Raji (cell line): ENCODE measurements around the gene PPP2R5D.

ENCODE experiments used
- POLR2A ChIP-seq: IDR thresholded peaks from 2 replicates; pipeline ENCODE4 v1.6.1; 2011; ENCODE audit warnings: low read depth, low read length, control low read depth; ENCODE audit not compliant: insufficient read depth

Gene PPP2R5D

DNA sequence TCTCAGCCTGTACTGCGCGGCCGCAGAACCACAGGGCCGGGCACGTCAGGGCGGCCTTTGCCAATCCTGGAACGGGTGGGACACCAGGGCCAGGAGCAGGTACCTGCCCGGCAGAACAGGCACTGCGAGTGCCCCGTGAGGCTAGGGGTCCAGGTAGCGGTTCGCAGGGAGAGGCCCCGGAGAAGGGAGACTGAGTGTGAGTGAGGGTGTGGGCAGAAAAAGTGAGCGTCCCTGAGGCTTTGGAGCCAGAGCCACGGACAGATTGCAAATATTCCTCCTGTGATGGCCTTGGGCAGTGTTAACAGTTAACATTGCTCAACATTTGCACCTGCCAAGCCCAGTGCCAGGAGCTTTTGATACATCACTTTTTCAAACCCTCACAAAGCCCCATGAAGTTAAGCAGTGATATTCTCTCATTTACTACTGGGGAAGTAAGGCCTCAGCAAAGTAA is 23.3 kb upstream of the PPP2R5D start:
- no peak for TF ChIP-seq POLR2A

DNA sequence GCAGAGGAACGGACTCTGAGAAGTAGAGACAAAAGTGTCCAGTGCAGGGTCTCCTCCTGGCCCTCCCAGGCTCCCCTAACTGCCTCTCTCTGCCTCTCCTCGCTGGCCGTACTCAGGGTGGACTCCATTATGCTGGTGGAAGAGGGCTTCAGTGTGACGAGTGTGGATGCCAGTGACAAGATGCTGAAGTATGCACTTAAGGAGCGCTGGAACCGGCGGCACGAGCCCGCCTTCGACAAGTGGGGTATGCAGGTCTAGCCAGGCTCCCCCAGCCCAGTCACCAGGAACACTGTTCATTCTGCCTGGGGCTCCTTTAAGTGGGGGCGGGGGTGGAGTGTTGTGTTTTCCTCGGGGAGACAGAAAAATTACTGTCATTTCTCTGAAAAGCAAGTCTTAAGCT is 22.3 kb upstream of the PPP2R5D start:
- no peak for TF ChIP-seq POLR2A

DNA sequence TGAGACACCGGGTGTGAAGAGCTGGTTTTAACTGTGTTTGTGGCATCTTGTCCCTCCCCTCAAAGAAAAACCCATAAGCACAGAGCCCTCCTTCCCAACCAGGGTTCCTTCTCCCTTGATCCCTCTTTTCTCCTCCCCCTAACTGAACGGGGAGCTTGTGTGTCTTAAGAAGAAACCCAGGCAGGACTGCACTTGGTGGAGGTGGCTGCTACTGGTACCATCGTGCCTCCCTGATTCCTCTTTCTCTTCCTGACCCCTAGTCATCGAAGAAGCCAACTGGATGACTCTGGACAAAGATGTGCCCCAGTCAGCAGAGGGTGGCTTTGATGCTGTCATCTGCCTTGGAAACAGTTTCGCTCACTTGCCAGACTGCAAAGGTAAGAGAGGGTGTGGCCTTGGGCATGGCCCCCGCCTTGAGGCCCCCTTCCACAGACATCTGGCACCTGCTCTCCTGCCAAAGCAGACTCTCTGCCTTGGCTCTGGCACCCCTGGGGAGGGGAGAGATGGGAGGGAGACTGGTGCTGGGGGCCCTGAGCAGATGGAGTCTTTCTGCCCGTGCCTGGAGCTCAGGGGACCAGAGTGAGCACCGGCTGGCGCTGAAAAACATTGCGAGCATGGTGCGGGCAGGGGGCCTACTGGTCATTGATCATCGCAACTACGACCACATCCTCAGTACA is 21.7 kb upstream of the PPP2R5D start:
- TF ChIP-seq POLR2A = no peak

DNA sequence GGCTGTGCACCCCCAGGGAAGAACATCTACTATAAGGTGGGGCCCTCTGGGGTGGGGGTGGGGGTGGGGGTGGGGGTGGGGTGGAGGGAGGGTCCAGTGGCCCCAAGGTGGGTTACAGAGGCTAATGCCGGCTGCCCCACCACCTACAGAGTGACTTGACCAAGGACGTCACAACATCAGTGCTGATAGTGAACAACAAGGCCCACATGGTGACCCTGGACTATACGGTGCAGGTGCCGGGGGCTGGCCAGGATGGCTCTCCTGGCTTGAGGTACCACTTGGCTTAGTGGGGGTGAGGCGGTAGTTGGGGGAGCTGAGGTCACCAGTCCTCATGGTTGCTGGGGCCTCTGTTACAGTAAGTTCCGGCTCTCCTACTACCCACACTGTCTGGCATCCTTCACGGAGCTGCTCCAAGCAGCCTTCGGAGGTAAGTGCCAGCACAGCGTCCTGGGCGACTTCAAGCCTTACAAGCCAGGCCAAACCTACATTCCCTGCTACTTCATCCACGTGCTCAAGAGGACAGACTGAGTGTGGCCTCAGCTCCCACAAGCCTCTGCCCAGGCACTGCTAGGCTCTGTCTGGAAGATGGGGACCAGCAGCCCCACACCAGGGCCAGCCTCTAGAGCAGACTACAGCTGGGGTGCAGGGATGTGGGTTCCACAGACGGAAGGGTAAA is 21.1 kb upstream of the PPP2R5D start:
- TF ChIP-seq POLR2A = no peak

DNA sequence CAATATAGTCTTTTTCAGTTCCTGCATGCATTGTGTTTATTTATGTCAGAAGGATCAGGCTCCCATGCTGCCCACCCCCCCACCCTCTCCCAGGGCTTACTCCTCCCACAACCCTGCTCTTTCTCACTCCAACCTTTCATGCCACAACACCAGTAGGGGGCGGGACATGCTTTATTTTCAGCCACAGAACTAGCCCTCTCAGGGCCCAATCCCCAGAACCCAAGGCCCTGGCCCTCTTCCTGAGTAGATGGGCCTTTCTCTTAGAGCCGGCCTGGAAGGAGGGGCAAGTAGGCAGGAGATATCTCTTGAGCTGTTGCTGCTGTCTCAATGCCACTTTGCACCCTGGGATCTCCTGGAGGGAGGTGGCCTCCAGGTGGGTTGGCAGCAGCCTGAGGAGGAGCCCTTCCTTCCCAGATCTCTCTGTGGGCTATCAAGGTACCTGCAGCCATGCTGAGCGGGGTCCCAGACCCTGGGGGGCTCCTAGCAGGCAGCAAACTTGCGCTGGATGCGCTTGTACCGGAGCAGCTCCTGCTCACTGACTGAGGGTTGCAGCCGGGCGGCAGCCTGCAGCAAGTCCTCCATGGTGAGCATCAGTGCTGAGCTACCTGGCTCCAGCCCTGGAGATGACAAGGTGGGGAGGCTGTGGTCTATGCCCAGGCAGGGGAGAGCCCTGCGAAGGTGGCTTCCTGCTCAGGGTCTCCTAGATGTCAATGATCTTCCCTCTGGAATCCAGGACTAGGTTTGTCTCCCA is 20.3 kb upstream of the PPP2R5D start:
- no peak for TF ChIP-seq POLR2A

- TF ChIP-seq POLR2A = no peak
Observed at GRCh38 chr6:42966571-42966970, 17.8 kb upstream of the PPP2R5D start.

DNA sequence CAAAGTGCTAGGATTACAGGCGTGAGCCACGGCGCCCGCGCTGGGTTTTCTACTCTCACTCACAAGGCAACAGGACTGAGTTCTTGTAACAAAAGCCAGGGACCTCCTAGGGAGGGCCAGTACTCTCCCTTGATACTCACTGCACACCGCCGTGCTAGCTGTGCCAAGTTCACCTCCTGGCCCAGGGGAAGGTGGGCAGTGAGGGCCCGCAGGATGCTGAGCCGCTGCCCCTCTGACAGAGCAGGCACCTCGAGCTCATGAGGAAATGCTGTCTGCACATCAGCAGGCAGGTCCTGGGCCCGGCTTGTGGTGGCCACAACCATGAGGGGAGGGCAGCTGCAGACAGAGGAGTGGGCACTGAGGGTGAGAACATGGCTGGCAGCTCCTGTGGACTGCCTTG is 17.1 kb upstream of the PPP2R5D start:
- no peak for TF ChIP-seq POLR2A

GRCh38 chr6:42968126-42968701 is 16.2 kb upstream of the PPP2R5D start:
- TF ChIP-seq POLR2A = no peak

DNA sequence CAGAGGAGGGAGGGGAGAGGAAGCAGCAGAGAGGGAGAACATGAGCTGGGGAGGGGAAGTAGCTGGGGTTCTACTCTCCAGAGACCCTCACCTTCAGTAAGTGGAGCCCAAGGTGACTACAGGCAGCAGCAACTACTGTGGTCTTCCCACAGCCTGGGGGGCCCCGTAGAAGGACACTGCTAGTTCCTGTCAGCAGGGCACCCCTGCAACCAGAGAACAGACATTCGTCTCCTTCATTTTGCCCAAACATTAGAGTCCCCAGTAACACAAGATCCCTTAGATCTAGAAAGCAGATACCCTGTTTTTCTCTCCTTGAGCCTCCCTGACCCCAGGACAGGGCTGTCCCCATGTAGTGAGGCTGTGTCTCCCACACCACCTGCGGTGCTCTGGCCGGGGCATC is 15.6 kb upstream of the PPP2R5D start:
- no peak for TF ChIP-seq POLR2A

- no peak for TF ChIP-seq POLR2A
Observed at GRCh38 chr6:42969431-42969830, 14.9 kb upstream of the PPP2R5D start.

DNA sequence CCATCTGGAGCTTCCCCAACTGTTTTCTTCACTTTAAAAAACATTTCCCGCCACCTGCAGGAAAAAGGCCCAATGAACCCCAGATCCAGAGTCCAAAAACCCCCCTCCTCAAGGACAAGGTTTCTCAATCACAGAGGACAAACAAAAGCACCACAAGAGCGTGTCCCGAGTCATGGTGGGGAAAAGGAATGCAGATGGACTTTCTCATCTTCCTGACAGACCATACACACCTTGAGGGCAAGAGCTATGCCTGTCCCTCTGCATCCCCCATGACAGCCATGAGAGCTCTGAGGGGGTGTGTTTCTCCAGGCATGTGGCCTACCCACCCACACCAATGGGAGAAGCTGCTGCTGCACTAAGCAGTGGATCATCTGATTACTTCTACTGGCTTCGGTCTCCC is 14.4 kb upstream of the PPP2R5D start:
- no peak for TF ChIP-seq POLR2A

GRCh38 chr6:42970871-42971612 is 13.3 kb upstream of the PPP2R5D start:
- TF ChIP-seq POLR2A = no peak

DNA sequence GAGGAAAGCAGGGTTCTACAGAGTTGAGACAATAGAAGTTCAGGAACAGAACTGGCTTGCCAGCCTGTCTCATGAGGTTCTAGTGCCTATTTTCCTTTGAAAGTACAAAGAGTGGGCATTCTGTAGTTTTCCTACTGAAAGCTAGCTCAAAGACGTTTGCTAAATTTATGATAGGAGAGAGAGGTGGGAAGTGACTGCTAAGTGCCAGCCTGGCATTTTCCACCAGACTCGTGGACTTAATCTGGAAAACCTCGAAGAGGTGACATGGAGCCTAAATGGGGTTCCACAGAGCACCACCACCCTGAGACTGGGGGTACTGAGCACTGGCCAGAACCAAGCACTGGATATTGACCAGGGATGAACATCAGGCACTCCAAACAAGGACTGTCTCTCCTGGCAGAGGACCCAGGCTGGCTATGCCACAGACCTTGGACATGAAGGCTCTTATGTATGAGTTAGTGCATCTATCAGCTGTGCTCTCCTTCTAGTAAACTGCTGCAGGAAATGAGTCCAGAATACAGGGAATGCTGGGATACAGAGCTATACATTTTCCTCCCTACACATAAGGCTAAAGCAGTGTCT is 12.5 kb upstream of the PPP2R5D start:
- no peak for TF ChIP-seq POLR2A

DNA sequence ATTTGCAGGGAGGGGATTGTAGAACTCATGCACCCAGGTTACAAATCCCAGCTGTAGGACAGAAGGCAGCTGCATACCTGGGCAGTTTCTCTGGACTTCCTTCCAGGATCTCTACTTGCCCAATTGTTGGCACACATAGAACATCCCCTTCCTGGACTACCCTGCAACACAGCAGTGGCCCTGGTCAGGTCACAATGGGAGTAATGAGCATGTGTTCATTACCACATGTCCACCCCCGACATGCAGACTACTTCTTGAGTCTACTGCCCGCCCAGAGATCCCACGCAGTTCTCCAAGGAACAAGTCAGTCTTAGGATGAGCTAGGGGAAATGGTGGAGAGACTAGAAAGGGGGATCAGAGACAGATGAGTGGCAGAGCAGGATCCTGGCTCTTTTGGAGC is 10.4 kb upstream of the PPP2R5D start:
- TF ChIP-seq POLR2A = no peak
